Measurements from ENCODE around the gene CCDC27.

CCDC27 gene

DNA sequence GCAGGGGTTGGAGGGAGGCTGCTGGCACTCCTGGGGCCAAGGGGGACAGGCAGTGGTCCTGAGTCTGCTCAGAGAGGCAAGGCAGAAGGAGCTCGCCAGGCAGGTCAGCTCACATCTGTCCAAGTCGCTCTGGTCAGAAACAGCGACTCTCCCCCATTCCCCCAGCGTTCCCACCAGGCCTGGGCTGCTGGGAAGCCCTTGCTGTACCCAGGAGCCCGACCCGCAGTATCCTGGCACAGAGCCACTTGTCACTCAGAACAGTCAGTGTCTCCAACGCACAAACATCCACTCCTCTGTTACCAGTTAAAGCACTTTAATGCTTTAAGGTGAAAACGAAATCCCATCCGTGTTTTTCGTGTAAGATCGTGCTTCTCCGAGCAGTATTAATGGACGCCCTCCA is 16.6 kb upstream of the CCDC27 start:
- no peak overlapping the region for H3K27ac Mint-ChIP-seq
- no peak for DNase-seq
- ATAC-seq (replicated peaks), result no peak
- H3K9me3 Mint-ChIP-seq, result no peaks in the 10 kb centered on the region
- H3K36me3 Mint-ChIP-seq (ENCODE audit: insufficient read depth), result peaks cover 14% of the 10 kb centered on the region
- no peak overlapping the region for H3K4me3 Mint-ChIP-seq
- no peaks in the 10 kb centered on the region for H3K4me1 Mint-ChIP-seq (ENCODE audit: low read depth in 2 of 2)
- H3K27me3 Mint-ChIP-seq, result peaks cover 0 to 12% of the 10 kb centered on the region in 2 donors

- DNase-seq (no peak), ATAC-seq (replicated peaks) (no peak)
- H3K4me3 Mint-ChIP-seq, result no peak overlapping the region
- H3K9me3 Mint-ChIP-seq, result no peaks in the 10 kb centered on the region
- H3K36me3 Mint-ChIP-seq (ENCODE audit: insufficient read depth), result peaks cover 11% of the 10 kb centered on the region
- no peaks in the 10 kb centered on the region for H3K4me1 Mint-ChIP-seq (ENCODE audit: low read depth in 2 of 2)
- no peak overlapping the region for H3K27ac Mint-ChIP-seq
- H3K27me3 Mint-ChIP-seq, result peaks cover 0 to 8% of the 10 kb centered on the region in 2 donors
These were observed 16.1 kb upstream of the CCDC27 start for GRCh38 chr1:3736131-3736561.

DNA sequence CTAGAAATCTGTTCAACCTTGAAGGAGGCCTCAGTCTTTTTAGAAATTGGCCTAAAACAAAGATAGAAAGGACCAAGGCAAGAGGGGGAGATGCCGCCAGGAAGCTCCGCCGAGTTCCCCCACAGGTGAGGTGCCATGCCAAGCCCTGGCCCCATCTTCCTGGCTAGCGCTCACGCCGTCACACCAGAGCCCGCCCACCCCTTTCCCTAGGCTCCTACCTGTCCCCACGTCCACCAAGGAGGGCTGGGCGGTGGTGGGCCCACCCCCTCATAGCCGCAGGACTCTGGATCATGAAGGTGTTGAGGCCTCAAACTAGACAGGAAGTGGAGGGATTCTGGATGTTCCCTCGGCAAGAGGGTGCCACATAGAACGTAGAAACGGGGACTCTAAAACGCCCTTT is 15.5 kb upstream of the CCDC27 start:
- Mint-ChIP-seq H3K4me3 (no peak overlapping the region), H3K27ac (no peak overlapping the region), H3K36me3 (ENCODE audit: insufficient read depth) (peaks cover 11% of the 10 kb centered on the region), H3K9me3 (no peaks in the 10 kb centered on the region), H3K4me1 (ENCODE audit: low read depth in 2 of 2) (no peaks in the 10 kb centered on the region), H3K27me3 (peaks cover 0 to 2% of the 10 kb centered on the region in 2 donors)
- ATAC-seq (replicated peaks), result no peak
- no peak for DNase-seq

DNA sequence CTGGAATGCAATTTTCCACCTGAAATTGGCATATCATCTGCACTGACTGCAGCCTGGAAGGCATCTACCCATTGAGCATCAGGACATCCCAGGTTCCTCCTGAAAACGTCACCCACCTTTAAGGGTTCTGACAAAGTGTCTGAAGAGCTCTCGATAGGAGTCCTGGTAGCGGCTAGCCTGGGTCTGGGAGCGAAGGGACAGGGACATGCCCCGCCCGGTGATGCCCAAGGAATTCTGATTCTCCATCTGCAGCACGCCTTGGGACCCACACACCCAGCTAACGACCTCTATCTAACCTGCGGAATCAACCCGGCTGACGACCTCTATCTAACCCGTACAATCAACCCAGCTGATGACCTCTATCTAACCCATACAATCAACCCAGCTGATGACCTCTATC is 13.3 kb upstream of the CCDC27 start:
- DNase-seq (no peak), ATAC-seq (replicated peaks) (no peak)
- H3K4me1 Mint-ChIP-seq (ENCODE audit: low read depth in 2 of 2), result peaks cover 0 to 3% of the 10 kb centered on the region in 2 donors
- no peak overlapping the region for H3K4me3 Mint-ChIP-seq
- no peaks in the 10 kb centered on the region for H3K27me3 Mint-ChIP-seq
- no peak overlapping the region for H3K27ac Mint-ChIP-seq
- H3K9me3 Mint-ChIP-seq, result no peaks in the 10 kb centered on the region
- H3K36me3 Mint-ChIP-seq (ENCODE audit: insufficient read depth), result peaks cover 11% of the 10 kb centered on the region

- H3K9me3 Mint-ChIP-seq, result no peaks in the 10 kb centered on the region
- no peaks in the 10 kb centered on the region for H3K27me3 Mint-ChIP-seq
- ATAC-seq (replicated peaks) (no peak), DNase-seq (no peak)
- no peak overlapping the region for H3K27ac Mint-ChIP-seq
- peaks cover 1 to 4% of the 10 kb centered on the region in 2 donors for H3K4me1 Mint-ChIP-seq (ENCODE audit: low read depth in 2 of 2)
- no peak overlapping the region for H3K4me3 Mint-ChIP-seq
- H3K36me3 Mint-ChIP-seq (ENCODE audit: insufficient read depth), result peaks cover 11% of the 10 kb centered on the region
These were observed 12.2 kb upstream of the CCDC27 start for GRCh38 chr1:3740042-3740441.

GRCh38 chr1:3740752-3741151 is 11.5 kb upstream of the CCDC27 start:
- no peak overlapping the region for H3K4me3 Mint-ChIP-seq

DNA sequence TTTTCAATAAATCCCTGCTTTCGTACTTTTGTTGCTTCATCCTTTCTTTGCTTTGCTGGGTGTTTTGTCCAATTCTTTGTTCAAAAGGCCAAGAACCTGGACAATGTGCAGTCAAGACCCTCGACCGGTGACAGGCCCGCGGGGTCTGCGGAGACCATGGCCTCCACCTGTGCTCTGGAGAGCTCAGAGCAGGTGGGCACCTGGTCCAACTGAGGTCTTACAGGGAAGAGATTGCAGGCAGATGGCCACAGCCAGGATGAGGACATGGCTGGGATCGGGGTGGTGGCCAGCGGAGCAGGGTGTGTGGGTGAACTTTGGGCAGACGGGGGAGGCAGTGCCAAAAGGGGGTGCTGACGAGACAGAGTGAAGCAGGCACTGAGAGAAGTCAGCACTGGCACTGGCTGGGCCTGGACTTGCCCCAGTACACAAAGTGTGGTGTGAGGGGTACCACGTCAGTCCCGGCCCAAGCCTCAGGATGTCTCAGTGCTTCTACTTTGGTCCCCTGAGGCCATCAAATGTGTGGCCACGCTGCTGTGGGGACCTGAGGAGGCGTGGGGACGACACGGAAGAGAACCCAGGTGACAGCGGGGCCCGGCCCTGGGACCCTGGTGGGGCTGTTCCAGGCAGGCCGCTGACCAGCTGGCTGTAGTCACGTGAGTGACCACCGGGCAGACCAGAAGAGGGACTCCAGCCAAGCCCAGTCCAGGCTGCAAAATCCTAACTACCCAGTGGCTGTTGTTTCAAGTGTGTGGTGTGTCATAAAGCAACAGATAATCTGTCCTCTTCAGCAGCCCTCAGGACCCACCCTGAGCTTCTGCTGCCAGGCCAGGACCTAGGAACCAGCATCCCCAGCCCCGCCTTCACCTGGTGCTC is 10.4 kb upstream of the CCDC27 start:
- ATAC-seq (replicated peaks) (no peak), DNase-seq (no peak)
- Mint-ChIP-seq H3K4me1 (ENCODE audit: low read depth in 2 of 2) (peaks cover 12 to 18% of the 10 kb centered on the region in 2 donors), H3K4me3 (no peak overlapping the region), H3K9me3 (peaks cover 0 to 2% of the 10 kb centered on the region in 2 donors), H3K36me3 (ENCODE audit: insufficient read depth) (peaks cover 14% of the 10 kb centered on the region), H3K27me3 (no peaks in the 10 kb centered on the region), H3K27ac (peak overlapping the region in 1 of 2 donors; percentile 70)

More at GRCh38 chr1:3740752-3741151, 11.5 kb upstream of the CCDC27 start:
- Mint-ChIP-seq H3K27me3 (no peaks in the 10 kb centered on the region), H3K9me3 (peaks cover 0 to under 1% of the 10 kb centered on the region in 2 donors), H3K36me3 (ENCODE audit: insufficient read depth) (peaks cover 13% of the 10 kb centered on the region), H3K4me1 (ENCODE audit: low read depth in 2 of 2) (peaks cover 9 to 11% of the 10 kb centered on the region in 2 donors), H3K27ac (no peak overlapping the region)
- no peak for DNase-seq
- ATAC-seq (replicated peaks), result no peak

GRCh38 chr1:3742439-3743298 is 9.6 kb upstream of the CCDC27 start:
- Mint-ChIP-seq H3K4me1 (ENCODE audit: low read depth in 2 of 2) (peaks cover 14 to 19% of the 10 kb centered on the region in 2 donors), H3K4me3 (no peak overlapping the region), H3K27ac (no peak overlapping the region), H3K27me3 (no peaks in the 10 kb centered on the region), H3K9me3 (peaks cover 0 to 2% of the 10 kb centered on the region in 2 donors), H3K36me3 (ENCODE audit: insufficient read depth) (peaks cover 10% of the 10 kb centered on the region)
- ATAC-seq (replicated peaks) (no peak), DNase-seq (no peak)

- Mint-ChIP-seq H3K27me3 (no peaks in the 10 kb centered on the region), H3K4me3 (no peak overlapping the region), H3K9me3 (peaks cover 0 to 2% of the 10 kb centered on the region in 2 donors), H3K36me3 (ENCODE audit: insufficient read depth) (peaks cover 9% of the 10 kb centered on the region), H3K27ac (no peak overlapping the region), H3K4me1 (ENCODE audit: low read depth in 2 of 2) (peaks cover 21 to 23% of the 10 kb centered on the region in 2 donors)
- ATAC-seq (replicated peaks) (no peak), DNase-seq (no peak)
These were observed 8.8 kb upstream of the CCDC27 start for GRCh38 chr1:3743421-3743820.

GRCh38 chr1:3743826-3744225 is 8.4 kb upstream of the CCDC27 start:
- Mint-ChIP-seq H3K27me3 (no peaks in the 10 kb centered on the region), H3K9me3 (peaks cover 0 to 2% of the 10 kb centered on the region in 2 donors), H3K27ac (no peak overlapping the region), H3K36me3 (ENCODE audit: insufficient read depth) (peaks cover 9% of the 10 kb centered on the region), H3K4me1 (ENCODE audit: low read depth in 2 of 2) (peaks cover 22 to 23% of the 10 kb centered on the region in 2 donors), H3K4me3 (no peak overlapping the region)
- DNase-seq (no peak), ATAC-seq (replicated peaks) (no peak)

DNA sequence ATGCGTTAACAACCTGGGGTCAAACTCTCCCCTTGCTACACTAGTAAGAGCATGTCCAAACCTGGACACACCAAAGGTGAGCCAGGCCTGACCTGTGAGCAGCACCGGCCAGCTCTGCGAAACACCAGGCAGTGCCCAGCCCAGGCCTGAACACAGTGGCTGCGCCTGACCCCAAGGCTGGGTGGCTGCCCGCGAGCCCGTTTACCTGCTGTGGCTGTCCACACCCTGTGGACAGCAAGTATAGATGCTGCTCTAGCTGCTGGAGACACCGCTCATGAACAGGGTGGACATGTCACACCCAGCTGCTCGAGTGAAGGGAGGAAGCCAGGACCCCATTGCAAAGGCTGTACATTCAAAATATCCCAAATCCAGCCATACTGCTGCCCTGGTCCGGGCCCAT is 7.6 kb upstream of the CCDC27 start:
- Mint-ChIP-seq H3K36me3 (ENCODE audit: insufficient read depth) (peaks cover 9% of the 10 kb centered on the region), H3K9me3 (peaks cover 0 to 2% of the 10 kb centered on the region in 2 donors), H3K27ac (peak overlapping the region in 1 of 2 donors; percentile 10), H3K4me1 (ENCODE audit: low read depth in 2 of 2) (peaks cover 22 to 23% of the 10 kb centered on the region in 2 donors), H3K4me3 (no peak overlapping the region), H3K27me3 (no peaks in the 10 kb centered on the region)
- ATAC-seq (replicated peaks) (no peak), DNase-seq (no peak)

GRCh38 chr1:3745071-3745470 is 7.2 kb upstream of the CCDC27 start:
- no peak overlapping the region for H3K4me3 Mint-ChIP-seq
- peaks cover 9% of the 10 kb centered on the region for H3K36me3 Mint-ChIP-seq (ENCODE audit: insufficient read depth)
- H3K27ac Mint-ChIP-seq, result peak overlapping the region in 1 of 2 donors; percentile 10
- no peak for DNase-seq
- H3K27me3 Mint-ChIP-seq, result no peaks in the 10 kb centered on the region
- ATAC-seq (replicated peaks), result no peak
- H3K4me1 Mint-ChIP-seq (ENCODE audit: low read depth in 2 of 2), result peaks cover 22 to 23% of the 10 kb centered on the region in 2 donors
- H3K9me3 Mint-ChIP-seq, result peaks cover 0 to 2% of the 10 kb centered on the region in 2 donors

GRCh38 chr1:3745590-3746381 is 6.5 kb upstream of the CCDC27 start:
- H3K27ac Mint-ChIP-seq, result peak overlapping the region; percentile 38 to 82
- peaks cover 9% of the 10 kb centered on the region for H3K36me3 Mint-ChIP-seq (ENCODE audit: insufficient read depth)
- peaks cover 22 to 23% of the 10 kb centered on the region in 2 donors for H3K4me1 Mint-ChIP-seq (ENCODE audit: low read depth in 2 of 2)
- peak overlapping the region; percentile 73 for H3K4me3 Mint-ChIP-seq
- peaks cover 0 to under 1% of the 10 kb centered on the region in 2 donors for H3K27me3 Mint-ChIP-seq
- ATAC-seq (replicated peaks) (no peak), DNase-seq (no peak)
- peaks cover 0 to 2% of the 10 kb centered on the region in 2 donors for H3K9me3 Mint-ChIP-seq
